Astrocyte (in vitro differentiated cells and primary cell): ENCODE measurements around the gene HNF1A. TPM values are rescaled to one million over a fixed set of nuclear protein-coding genes. Genes with fewer than 3 reads are reported as not detected.

Experiments used
- DNase-seq: peaks from one replicate; pipeline ENCODE4 v3.0.0-alpha.2; 2010; ENCODE audit warnings: low read depth
- FAIRE-seq: peaks from 2 replicates; lab custom pipeline; 2011; peaks lifted over from hg19 to GRCh38; lab: Jason Lieb, UNC
- H2AFZ ChIP-seq: 2 replicates; pipeline ENCODE4 v1.6.0; 2012; ENCODE audit warnings: low read depth, low read length, inconsistent platforms
- H3K27ac ChIP-seq: 2 replicates; pipeline ENCODE4 v1.5.1; 2011; ENCODE audit warnings: low read depth, low read length, inconsistent platforms
- H3K27me3 ChIP-seq: 2 replicates; pipeline ENCODE4 v1.6.0; 2011; ENCODE audit warnings: low read length, inconsistent platforms; ENCODE audit not compliant: insufficient read depth
- H3K36me3 ChIP-seq: 2 replicates; pipeline ENCODE4 v1.5.1; 2011; ENCODE audit warnings: low read length, inconsistent platforms; ENCODE audit not compliant: insufficient read depth
- H3K4me1 ChIP-seq: 2 replicates; pipeline ENCODE4 v1.5.1; 2011; ENCODE audit warnings: low read length, inconsistent platforms; ENCODE audit not compliant: insufficient read depth
- H3K4me2 ChIP-seq: 2 replicates; pipeline ENCODE4 v1.6.0; 2012; ENCODE audit warnings: low read length, inconsistent platforms
- H3K4me3 ChIP-seq: 2 replicates; pipeline ENCODE4 v1.5.1; 2011; ENCODE audit warnings: low read depth, mild to moderate bottlenecking, low read length, inconsistent platforms; ENCODE audit not compliant: insufficient read depth
- H3K79me2 ChIP-seq: 2 replicates; pipeline ENCODE4 v1.6.0; 2012; ENCODE audit warnings: mild to moderate bottlenecking, low read length, inconsistent platforms; ENCODE audit not compliant: insufficient read depth
- H3K9ac ChIP-seq: 2 replicates; pipeline ENCODE4 v1.6.0; 2012; ENCODE audit warnings: mild to moderate bottlenecking, low read length, inconsistent platforms
- H3K9me3 ChIP-seq: 2 replicates; pipeline ENCODE4 v1.5.1; 2012; ENCODE audit warnings: low read depth, mild to moderate bottlenecking, low read length, inconsistent platforms; ENCODE audit not compliant: insufficient read depth
- H4K20me1 ChIP-seq: 2 replicates; pipeline ENCODE4 v1.6.0; 2012; ENCODE audit warnings: low read length, inconsistent platforms; ENCODE audit not compliant: insufficient read depth
- H3K27ac Mint-ChIP-seq: one replicate; pipeline ENCODE4 v1.8.0; 2021; ENCODE audit warnings: mild to moderate bottlenecking, mixed read lengths; ENCODE audit not compliant: unreplicated experiment
- H3K27me3 Mint-ChIP-seq: one replicate; pipeline ENCODE4 v1.8.0; 2021; ENCODE audit warnings: low read depth, mixed read lengths; ENCODE audit not compliant: unreplicated experiment
- H3K36me3 Mint-ChIP-seq: one replicate; pipeline ENCODE4 v1.8.0; 2021; ENCODE audit warnings: low read depth, mixed read lengths; ENCODE audit not compliant: unreplicated experiment
- H3K4me1 Mint-ChIP-seq: one replicate; pipeline ENCODE4 v1.8.0; 2021; ENCODE audit warnings: low read depth, mixed read lengths; ENCODE audit not compliant: unreplicated experiment
- H3K4me3 Mint-ChIP-seq: one replicate; pipeline ENCODE4 v1.8.0; 2021; ENCODE audit warnings: mild to moderate bottlenecking, moderate library complexity, mixed read lengths; ENCODE audit not compliant: unreplicated experiment
- H3K9me3 Mint-ChIP-seq: one replicate; pipeline ENCODE4 v1.8.0; 2021; ENCODE audit warnings: mild to moderate bottlenecking, mixed read lengths; ENCODE audit not compliant: unreplicated experiment
- CTCF ChIP-seq: IDR thresholded peaks from 2 replicates; pipeline ENCODE4 v1.5.1; 2011; ENCODE audit warnings: low read depth, mild to moderate bottlenecking, inconsistent platforms, low read length, moderate library complexity; ENCODE audit not compliant: insufficient read depth
- EZH2 ChIP-seq: IDR thresholded peaks from 2 replicates; pipeline ENCODE4 v1.6.1; 2012; ENCODE audit warnings: mild to moderate bottlenecking, low read length, inconsistent platforms; ENCODE audit not compliant: insufficient read depth
- total RNA-seq: library from RNA; stranded (reverse); gene quantifications from 2 replicates; pipeline ENCODE4 v1.2.1, GENCODE V29; 2021

The HNF1A gene
- total RNA-seq, 1 donor from 2014 or later = not detected

- Mint-ChIP-seq H3K9me3 (peaks cover 4% of the 10 kb centered on the region), H3K4me1 (no peaks in the 10 kb centered on the region), H3K36me3 (no peaks in the 10 kb centered on the region), H3K27me3 (peaks cover 13% of the 10 kb centered on the region), H3K27ac (no peak overlapping the region), H3K4me3 (no peak overlapping the region)
- Histone ChIP-seq H3K27me3 (peaks cover 2% of the 10 kb centered on the region), H3K79me2 (no peaks in the 10 kb centered on the region), H2AFZ (no peak overlapping the region), H3K4me1 (no peaks in the 10 kb centered on the region), H3K9me3 (no peaks in the 10 kb centered on the region), H3K4me2 (no peak overlapping the region), H3K27ac (no peak overlapping the region), H3K9ac (no peak overlapping the region), H4K20me1 (no peaks in the 10 kb centered on the region), H3K4me3 (no peak overlapping the region), H3K36me3 (no peaks in the 10 kb centered on the region)
- no peak for TF ChIP-seq CTCF
- no peak for TF ChIP-seq EZH2
- FAIRE-seq = no peak
- no peak for DNase-seq
Observed at GRCh38 chr12:120941412-120941811, 36.9 kb upstream of the HNF1A start.

GRCh38 chr12:120941846-120942405, 36.4 kb upstream of the HNF1A start:
- no peak overlapping the region for H3K27ac ChIP-seq
- H3K4me3 Mint-ChIP-seq = no peak overlapping the region
- no peaks in the 10 kb centered on the region for H3K79me2 ChIP-seq
- peaks cover 13% of the 10 kb centered on the region for H3K27me3 Mint-ChIP-seq
- H3K4me3 ChIP-seq = no peak overlapping the region
- DNase-seq = no peak
- H3K36me3 Mint-ChIP-seq = no peaks in the 10 kb centered on the region
- no peak overlapping the region for H3K4me2 ChIP-seq
- no peaks in the 10 kb centered on the region for H3K36me3 ChIP-seq
- no peaks in the 10 kb centered on the region for H4K20me1 ChIP-seq
- H2AFZ ChIP-seq = no peak overlapping the region
- H3K27me3 ChIP-seq = peaks cover 2% of the 10 kb centered on the region
- no peaks in the 10 kb centered on the region for H3K9me3 ChIP-seq
- no peaks in the 10 kb centered on the region for H3K4me1 Mint-ChIP-seq
- no peak overlapping the region for H3K27ac Mint-ChIP-seq
- H3K9ac ChIP-seq = no peak overlapping the region
- H3K4me1 ChIP-seq = no peaks in the 10 kb centered on the region
- H3K9me3 Mint-ChIP-seq = peaks cover 4% of the 10 kb centered on the region
- FAIRE-seq = no peak
- TF ChIP-seq CTCF (no peak), EZH2 (no peak)

GRCh38 chr12:120943482-120943881, 34.9 kb upstream of the HNF1A start:
- H3K9ac ChIP-seq = no peak overlapping the region
- H3K27me3 Mint-ChIP-seq = peaks cover 10% of the 10 kb centered on the region
- H3K4me1 Mint-ChIP-seq = no peaks in the 10 kb centered on the region
- no peaks in the 10 kb centered on the region for H3K79me2 ChIP-seq
- no peaks in the 10 kb centered on the region for H3K36me3 Mint-ChIP-seq
- peaks cover 4% of the 10 kb centered on the region for H3K9me3 Mint-ChIP-seq
- no peaks in the 10 kb centered on the region for H3K4me1 ChIP-seq
- no peaks in the 10 kb centered on the region for H4K20me1 ChIP-seq
- no peak overlapping the region for H3K27ac ChIP-seq
- DNase-seq = no peak
- H3K4me3 ChIP-seq = no peak overlapping the region
- no peak for FAIRE-seq
- H3K4me2 ChIP-seq = no peak overlapping the region
- TF ChIP-seq CTCF = no peak
- no peak for TF ChIP-seq EZH2
- H2AFZ ChIP-seq = no peak overlapping the region
- no peaks in the 10 kb centered on the region for H3K27me3 ChIP-seq
- H3K4me3 Mint-ChIP-seq = no peak overlapping the region
- no peak overlapping the region for H3K27ac Mint-ChIP-seq
- H3K9me3 ChIP-seq = no peaks in the 10 kb centered on the region
- H3K36me3 ChIP-seq = no peaks in the 10 kb centered on the region
